ENCODE measurements around the gene CYP27B1.
A peak's percentile ranks its signal among the peaks of the same experiment; 100 is the strongest.

The CYP27B1 gene

DNA sequence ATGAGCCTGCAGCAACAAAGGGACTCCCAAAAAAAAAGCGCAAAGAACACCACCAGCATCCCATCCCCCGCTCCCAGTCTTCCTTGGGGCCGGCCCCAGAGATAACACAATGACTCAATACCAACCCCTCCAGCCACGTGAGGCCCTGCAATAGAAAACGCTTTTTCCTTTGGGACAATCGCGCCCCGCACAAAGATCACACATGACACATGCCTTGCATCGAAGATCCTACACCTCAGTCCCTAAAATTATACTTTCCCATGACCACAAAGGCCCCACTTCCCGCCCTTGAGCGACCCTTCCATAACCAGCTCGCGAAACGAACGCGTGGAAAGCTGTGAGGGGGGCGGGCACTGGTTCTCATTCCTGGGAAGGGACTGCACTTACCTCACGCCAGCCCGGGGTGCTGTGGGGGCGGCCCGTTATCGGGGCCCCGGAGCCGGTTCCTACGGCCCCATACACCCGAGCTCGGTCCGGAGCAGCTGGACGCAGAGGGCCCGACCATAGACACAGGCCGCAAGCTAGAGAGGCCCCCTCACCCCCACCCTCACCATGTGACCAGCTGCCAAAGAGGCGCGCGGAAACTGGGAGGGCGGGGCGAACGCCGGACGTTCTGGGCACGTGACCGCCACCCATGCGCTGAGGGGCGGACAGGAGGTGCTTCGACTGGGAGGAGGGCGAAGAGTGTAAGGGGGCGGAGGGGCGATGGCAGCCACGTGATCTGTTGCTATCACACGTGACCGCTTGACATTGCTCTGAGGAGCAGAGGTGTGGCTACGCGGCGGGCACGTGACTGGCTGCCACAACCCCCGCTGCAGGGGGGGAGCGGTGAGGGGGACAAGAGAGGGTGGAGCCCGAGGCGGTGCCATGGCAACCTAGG lies 14.8 kb downstream of the CYP27B1 start, which contains the start of gene CDK4:
CDK4 (minus strand) TSS at position 523 of the 880 bp plus-strand sequence. CDS start 593 bp downstream, outside the sequence.
- peak; percentile 98 for DNase-seq (ENCODE audit: low read depth)

- DNase-seq (ENCODE audit: low read depth) = no peak
Observed at GRCh38 chr12:57751432-57751787, 15.5 kb downstream of the CYP27B1 start.

DNA sequence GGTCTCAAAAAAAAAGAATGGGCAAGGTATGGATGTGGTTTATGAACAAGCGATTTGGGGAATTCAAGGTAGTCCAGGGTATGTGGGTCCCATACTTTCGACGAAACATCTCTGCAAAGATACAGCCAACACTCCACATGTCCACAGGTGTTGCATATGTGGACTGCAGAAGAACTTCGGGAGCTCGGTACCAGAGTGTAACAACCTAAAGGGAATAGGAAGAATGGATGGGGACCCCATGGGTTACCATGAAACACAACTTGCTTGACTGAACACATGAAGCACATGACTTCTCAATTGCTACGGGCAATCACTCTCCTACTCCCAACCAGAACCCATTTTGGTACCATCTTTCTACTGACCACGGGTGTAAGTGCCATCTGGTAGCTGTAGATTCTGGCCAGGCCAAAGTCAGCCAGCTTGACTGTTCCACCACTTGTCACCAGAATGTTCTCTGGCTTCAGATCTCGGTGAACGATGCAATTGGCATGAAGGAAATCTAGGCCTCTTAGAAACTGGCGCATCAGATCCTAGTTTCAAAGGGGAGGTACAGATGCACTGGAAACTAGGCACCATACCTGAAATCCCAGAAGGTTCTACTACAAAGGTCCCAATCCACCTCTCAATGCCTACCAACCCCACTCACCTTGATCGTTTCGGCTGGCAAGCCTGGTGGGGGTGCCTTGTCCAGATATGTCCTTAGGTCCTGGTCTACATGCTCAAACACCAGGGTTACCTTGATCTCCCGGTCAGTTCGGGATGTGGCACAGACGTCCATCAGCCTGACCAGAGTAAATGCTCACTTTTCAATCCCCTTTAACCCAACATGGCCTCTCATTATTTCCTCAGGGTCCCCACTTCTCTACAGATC lies 16.1 kb downstream of the CYP27B1 start:
- no peak for DNase-seq (ENCODE audit: low read depth)

- DNase-seq (ENCODE audit: low read depth) = no peak
Observed at GRCh38 chr12:57749061-57749460, 17.8 kb downstream of the CYP27B1 start.

- no peak for DNase-seq (ENCODE audit: low read depth)
Observed at GRCh38 chr12:57746025-57746424, 20.9 kb downstream of the CYP27B1 start.

GRCh38 chr12:57745485-57745881 lies 21.4 kb downstream of the CYP27B1 start:
- DNase-seq (ENCODE audit: low read depth) = no peak

DNA sequence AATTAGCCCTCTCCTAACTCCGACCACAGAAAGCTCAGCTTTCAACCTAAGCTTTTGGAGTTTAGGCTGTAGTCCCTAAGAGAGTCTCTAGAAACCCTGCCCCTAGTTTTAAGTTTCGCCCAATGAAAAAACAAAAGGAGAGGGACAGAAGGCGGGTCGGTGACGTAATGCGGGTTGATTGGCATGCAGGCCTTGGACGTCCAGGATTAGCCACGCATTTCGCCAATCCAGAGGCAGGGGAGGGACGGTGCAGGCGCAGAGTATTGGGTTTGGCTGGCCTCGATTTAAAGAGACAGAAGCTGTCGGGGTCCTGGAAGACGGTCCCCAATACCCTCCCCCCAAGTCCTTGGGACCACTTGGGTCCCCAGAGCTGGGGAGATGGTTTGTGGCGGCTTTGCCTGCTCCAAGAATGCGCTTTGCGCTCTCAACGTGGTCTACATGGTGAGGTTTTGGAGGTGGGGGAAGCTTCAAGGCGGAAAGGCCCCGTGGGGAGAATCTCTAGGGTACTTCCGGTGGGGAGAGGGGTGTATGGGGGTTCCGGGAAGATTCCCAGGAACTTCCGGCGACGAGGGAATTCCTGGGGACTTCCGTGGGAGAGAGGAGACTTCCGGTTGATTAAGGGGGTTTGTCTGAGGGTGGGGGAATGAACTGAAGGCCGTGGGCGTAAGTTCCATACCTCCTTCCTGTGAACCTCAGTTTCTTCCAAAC lies 21.9 kb downstream of the CYP27B1 start, which contains the start of gene TSPAN31:
TSPAN31 (plus strand) TSS at position 263 of the 708 bp plus-strand sequence; CDS start at position 379, 116 bp downstream.
- peak; percentile 92 for DNase-seq (ENCODE audit: low read depth)

DNA sequence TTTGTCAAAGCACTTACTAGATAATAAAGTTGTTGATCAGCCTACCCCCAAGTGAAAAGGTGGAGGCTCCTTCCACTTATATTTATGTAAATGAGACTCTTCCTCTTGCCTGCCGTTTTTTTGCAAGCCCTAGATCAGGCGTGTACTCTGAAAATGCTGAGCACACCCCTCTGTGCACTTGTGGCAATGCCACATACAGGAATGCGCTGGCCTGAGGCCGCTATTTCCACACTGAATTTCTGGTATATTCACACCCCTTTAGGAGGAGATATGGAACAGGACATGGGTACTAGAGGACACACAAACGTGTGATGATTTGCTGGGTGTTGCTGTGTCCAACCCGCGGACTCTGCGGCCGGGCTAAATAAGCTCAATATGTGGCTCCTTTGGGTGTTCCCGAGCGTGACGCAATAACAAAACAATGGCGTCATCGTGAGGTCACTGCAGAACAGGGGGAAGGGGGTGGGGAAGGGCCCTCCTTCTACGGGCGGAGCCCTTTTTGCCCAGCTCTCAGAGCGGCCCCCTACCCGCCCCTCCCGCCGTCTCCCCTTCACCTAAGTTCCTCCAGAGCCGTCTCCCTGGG lies 22.6 kb downstream of the CYP27B1 start:
- DNase-seq (ENCODE audit: low read depth) = peak; percentile 58

DNA sequence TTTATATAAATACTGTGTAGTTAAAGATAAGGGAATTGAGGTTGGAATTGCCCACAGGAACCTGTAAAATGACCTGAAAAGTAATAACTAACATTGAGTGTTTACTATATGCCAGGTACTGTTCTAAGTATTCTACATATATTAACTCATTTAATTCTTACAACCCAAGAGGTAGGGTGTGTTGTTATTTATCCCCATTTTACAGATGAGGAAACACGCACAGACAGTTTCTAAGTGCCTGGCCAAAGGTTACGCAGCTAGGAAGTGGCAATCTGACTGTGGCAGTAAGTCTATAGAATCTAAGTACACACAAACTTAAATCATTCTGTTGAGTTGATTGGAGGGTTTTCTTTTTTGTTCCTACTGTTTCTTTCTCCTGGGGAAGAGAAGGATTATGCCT lies 23.1 kb downstream of the CYP27B1 start:
- no peak for DNase-seq (ENCODE audit: low read depth)

DNA sequence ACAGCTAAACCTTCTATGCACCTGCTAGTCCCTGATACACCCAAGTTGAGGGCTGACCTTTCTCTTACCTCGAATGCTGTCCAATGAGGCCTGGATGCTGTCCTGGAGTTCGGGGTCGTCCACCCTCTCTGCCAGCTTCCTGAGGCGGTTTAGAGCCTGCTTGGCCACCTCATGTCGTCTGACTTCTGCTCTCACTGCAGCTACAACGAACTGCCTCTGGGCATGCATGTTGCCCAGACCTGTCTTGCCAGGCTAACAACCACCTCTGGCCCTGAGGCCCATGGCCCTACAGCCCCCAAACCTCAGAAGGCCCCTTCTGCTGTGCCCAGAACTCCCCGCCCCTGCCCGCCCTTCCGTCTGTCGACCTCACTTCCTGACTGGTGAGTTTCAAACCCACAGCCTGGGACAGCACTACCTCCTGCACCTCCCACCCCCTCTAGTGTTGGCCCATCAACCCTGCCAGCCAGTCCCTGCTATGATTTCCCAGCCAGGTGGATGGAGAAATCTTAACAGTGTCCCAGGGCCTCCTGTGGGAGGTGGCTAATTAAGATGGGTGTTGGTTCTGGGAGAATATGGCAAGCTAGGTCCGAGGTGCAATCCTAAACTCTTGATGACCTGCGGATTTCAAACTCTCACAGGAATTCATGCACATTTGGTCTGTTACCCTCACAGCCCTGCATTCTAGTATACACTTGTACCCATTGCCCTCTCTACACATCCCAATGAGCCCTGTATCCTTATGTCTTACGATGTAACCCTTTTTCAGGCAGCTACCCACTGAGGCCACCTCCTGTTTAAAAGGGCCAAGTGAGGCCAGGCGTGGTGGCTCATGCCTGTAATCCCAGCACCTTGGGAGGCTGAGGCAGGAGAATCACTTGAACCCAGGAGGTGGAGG lies 24.8 kb downstream of the CYP27B1 start:
- peak; percentile 68 for DNase-seq (ENCODE audit: low read depth)

DNA sequence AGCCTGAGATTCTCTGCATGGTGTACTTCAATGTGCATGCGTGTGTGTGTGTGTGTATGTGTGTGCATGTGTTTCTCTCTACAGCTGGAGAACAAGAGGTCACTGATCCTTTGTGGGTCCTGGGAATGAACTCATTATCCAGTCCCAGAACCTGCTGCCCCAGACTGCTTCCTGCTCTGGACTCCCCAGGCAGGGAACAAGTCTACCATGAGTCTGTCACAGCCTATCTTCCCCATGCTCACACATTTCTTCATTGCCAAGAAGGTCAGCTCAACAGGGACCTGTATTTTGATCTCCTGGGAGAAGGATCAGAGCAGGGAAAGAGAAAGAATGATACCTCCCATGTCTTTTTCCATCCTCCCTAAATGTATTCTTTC lies 25.5 kb downstream of the CYP27B1 start:
- no peak for DNase-seq (ENCODE audit: low read depth)

GRCh38 chr12:57740656-57741412 lies 26.0 kb downstream of the CYP27B1 start:
- peak; percentile 64 for DNase-seq (ENCODE audit: low read depth)

GRCh38 chr12:57739914-57740538 lies 26.9 kb downstream of the CYP27B1 start:
- DNase-seq (ENCODE audit: low read depth) = no peak

DNA sequence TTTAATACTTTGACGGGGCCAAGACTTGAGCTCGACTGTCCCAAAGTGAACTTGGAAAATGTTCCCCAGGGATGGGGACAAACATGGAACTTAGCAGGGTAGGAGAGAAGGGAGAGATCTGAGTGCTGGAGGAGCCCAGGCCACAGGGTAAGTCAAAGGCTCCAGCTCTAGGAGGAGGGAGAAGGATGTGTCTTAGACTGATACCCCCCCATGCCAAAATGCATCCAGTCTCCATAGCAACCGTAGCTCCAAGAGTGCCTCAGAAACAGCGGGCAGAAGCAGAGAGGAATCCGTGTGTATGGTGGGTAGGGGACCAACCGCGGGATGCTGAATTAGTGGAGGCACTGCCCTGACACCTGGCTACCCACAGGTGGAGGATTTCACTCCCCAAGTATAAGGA lies 27.5 kb downstream of the CYP27B1 start:
- DNase-seq (ENCODE audit: low read depth) = no peak

GRCh38 chr12:57738661-57739237 lies 28.1 kb downstream of the CYP27B1 start, which contains the start of gene AGAP2:
Gene AGAP2 (minus strand): TSS chr12:57738742. CDS start chr12:57738246, 496 bp downstream.
- DNase-seq (ENCODE audit: low read depth) = no peak

DNA sequence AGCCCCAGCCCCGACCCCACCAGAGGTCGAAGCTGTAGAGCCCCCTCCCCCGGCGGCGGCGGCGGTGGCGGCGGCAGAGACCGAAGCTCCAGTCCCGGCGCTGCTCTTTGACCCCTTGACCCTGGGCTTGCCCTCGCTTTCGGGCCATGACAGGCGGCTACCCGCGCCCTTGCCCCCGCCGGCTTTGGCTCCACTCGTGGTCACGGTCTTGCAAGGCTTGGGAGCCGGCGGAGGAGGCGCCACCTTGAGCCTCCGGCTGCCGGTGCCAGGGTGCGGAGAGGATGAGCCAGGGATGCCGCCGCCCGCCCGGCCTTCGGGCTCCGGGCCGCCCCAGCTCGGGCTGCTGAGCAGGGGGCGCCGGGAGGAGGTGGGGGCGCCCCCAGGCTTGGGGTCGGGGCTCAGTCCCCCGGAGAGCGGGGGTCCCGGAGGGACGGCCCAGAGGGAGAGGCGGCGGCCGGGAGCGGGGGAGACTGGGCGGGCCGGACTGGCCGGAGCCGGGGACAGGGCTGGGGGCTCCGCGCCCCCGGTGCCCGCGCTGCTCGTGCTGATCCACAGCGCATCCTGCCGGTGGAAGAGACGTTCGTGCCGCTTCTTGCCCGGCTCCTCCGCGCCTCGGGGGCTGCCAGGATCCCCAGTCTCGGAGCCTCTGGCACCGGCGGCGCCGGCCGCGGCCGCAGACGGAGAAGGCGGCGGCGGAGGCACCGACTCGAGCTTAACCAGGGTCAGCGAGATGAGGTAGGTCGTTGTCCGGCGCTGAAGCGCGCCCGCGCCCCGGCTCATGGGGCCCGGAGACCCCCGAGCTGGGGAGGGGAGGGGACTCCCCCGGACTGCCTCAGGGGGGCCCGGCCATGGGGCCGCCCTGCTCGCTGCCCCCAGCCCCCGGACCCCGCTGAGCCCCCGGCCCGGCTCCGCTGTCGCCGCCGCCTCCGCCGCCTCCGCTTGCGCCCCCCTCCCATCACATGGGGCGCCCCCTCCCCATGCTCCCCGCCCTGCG lies 29.1 kb downstream of the CYP27B1 start:
- DNase-seq (ENCODE audit: low read depth) = no peak

DNA sequence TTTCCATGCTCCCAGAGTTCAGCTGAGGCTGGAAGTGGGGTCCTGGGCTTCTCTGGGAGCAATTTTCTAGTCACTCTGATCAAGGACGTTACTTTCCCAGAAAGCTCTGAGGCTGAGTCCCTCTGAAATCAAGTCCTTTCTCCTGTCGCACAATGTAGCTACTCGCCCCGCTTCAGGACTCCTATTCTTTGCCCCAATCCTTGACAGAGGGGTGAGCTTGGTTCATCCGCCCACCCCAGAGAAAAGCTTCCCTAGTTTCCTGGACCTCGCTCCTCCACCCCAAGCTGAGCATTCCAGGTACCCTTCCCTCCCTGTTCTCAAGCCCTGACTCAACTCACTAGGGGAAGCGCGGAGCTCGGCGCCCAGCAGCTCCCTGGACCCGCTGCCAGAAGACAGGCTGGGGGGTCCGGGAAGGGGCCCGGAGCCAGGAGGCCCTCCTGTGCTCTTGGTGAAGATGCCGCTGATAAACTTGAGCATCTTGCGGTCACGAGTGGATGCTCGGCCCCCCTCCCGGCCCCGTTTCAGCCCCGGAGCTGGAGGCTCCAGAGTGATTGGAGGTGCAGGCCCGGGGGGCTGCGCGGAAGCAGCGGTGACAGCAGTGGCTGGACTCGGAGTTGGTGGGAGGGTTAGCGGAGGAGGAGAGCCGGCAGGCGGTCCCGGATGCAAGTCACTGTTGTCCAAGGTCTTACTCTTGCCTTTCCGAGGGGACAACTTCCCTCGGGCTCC lies 30.0 kb downstream of the CYP27B1 start:
- DNase-seq (ENCODE audit: low read depth) = no peak

All from stimulated activated CD8-positive, alpha-beta memory T cell treated with anti-CD3 and anti-CD28 coated beads, Interleukin-4, amount 100 ng/mL, for 24 hours (primary cell).